ENCODE data around the gene TPSD1.

TPSD1 gene

DNA sequence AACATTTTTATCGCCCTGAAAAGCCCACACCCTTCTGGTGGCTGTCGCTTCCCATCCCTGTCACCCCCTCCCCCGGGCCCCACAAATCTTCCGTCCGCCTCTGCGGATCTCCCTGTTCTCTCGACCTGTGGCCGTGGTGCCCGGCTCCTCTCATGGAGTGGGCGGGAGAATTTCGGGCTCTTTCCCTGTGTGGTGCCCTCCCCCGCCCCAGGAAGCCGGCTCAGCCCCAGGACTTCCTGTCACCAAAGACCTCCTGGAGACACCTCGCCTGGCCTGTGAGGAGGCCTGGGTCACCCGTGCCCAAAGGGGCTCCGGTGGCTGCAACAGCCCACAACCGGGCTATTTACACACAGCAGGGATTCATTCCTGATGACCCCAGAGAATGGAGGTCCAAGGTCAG is 27.4 kb downstream of the TPSD1 start:
- peaks cover 5% of the 10 kb centered on the region for H3K9me3 ChIP-seq (ENCODE audit: insufficient read depth, low read depth, low read length)

DNA sequence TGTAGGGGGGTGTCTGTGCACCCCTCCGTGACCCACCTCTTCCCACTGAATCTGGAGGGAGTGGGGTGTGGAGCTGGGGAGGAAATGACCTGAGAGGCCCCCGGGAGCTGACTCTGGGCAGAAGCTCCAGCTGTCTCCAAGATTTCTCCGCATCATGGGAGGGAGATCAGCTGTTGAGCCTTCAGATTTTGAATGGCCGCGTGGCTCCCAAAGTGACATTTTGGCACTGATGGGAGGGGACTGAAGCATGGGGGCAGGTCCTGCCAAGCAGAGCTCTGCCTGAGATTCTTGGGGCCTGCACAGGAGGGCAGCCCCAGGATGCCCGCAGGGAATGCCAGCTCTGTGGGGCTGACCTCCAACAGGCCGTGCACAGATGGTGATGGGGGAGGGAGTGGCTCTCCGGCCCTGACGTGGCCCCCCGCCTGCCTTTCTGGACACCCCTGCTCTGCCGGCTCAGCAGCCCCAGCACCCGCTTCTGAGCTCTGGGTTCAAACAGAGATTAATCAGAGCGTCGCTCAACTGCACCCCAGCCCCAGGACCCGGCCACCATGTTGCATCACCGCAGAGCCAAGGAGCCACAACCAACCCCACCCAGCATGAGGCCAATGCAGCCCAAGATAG is 28.2 kb downstream of the TPSD1 start:
- no peaks in the 10 kb centered on the region for H3K27me3 ChIP-seq (ENCODE audit: insufficient read depth, low read length)
- no peak overlapping the region for H3K14ac ChIP-seq (ENCODE audit: low read length)
- H3K27ac ChIP-seq (ENCODE audit: low read depth, low read length), result no peak overlapping the region
- H2AFZ ChIP-seq (ENCODE audit: insufficient read depth, low read length, poor library complexity), result no peak overlapping the region
- H3K23ac ChIP-seq (ENCODE audit: low read length), result no peak overlapping the region
- no peak overlapping the region for H2AK5ac ChIP-seq (ENCODE audit: low read length)
- H3K36me3 ChIP-seq (ENCODE audit: control insufficient read depth in 1 of 2, insufficient read depth in 2 of 2, low read length in 2 of 2), result no peaks in the 10 kb centered on the region
- H2BK120ac ChIP-seq (ENCODE audit: insufficient read depth, low read length, poor library complexity), result no peak overlapping the region
- H4K91ac ChIP-seq (ENCODE audit: low read depth, low read length), result no peak overlapping the region
- H3K9me3 ChIP-seq (ENCODE audit: insufficient read depth, low read depth, low read length), result peaks cover 4% of the 10 kb centered on the region
- H3K4me3 ChIP-seq (ENCODE audit: low read depth, low read length), result no peak overlapping the region
- no peak overlapping the region for H3K9ac ChIP-seq (ENCODE audit: low read length)
- no peaks in the 10 kb centered on the region for H3K79me1 ChIP-seq (ENCODE audit: low read length)
- no peak overlapping the region for H2BK12ac ChIP-seq (ENCODE audit: low read length)
- H4K8ac ChIP-seq (ENCODE audit: low read depth, low read length), result no peak overlapping the region
- H3K4ac ChIP-seq (ENCODE audit: low read depth, low read length), result no peak overlapping the region
- H3K79me2 ChIP-seq (ENCODE audit: control insufficient read depth, insufficient read depth, low read length, poor library complexity), result no peaks in the 10 kb centered on the region
- H3K4me1 ChIP-seq (ENCODE audit: control insufficient read depth in 1 of 2, insufficient read depth in 2 of 2, low read length in 2 of 2), result peaks cover 9 to 15% of the 10 kb centered on the region in 2 experiments
- H4K12ac ChIP-seq (ENCODE audit: low read depth, low read length), result no peak overlapping the region
- WGBS (ENCODE audit: extremely low coverage, insufficient coverage, insufficient read length), result no CpG with 5 or more reads among the region's 16 CpGs
- H2BK5ac ChIP-seq (ENCODE audit: low read depth, low read length, poor library complexity), result no peak overlapping the region
- no peak overlapping the region for H3K18ac ChIP-seq (ENCODE audit: low read length)
- H3K4me2 ChIP-seq (ENCODE audit: low read length), result no peak overlapping the region
- DNase-seq, result no peak

More for the DNA sequence above, 27.4 kb downstream of the TPSD1 start:
- Histone ChIP-seq H3K23ac (ENCODE audit: low read length) (no peak overlapping the region), H3K4ac (ENCODE audit: low read depth, low read length) (no peak overlapping the region), H2AFZ (ENCODE audit: insufficient read depth, low read length, poor library complexity) (no peak overlapping the region), H3K79me2 (ENCODE audit: control insufficient read depth, insufficient read depth, low read length, poor library complexity) (no peaks in the 10 kb centered on the region), H2BK12ac (ENCODE audit: low read length) (no peak overlapping the region), H3K36me3 (ENCODE audit: control insufficient read depth in 1 of 2, insufficient read depth in 2 of 2, low read length in 2 of 2) (no peaks in the 10 kb centered on the region), H3K27ac (ENCODE audit: low read depth, low read length) (no peak overlapping the region), H3K14ac (ENCODE audit: low read length) (no peak overlapping the region), H3K4me3 (ENCODE audit: low read depth, low read length) (no peak overlapping the region), H3K27me3 (ENCODE audit: insufficient read depth, low read length) (no peaks in the 10 kb centered on the region), H4K91ac (ENCODE audit: low read depth, low read length) (no peak overlapping the region), H2AK5ac (ENCODE audit: low read length) (no peak overlapping the region), H4K8ac (ENCODE audit: low read depth, low read length) (no peak overlapping the region), H3K9ac (ENCODE audit: low read length) (no peak overlapping the region), H3K18ac (ENCODE audit: low read length) (no peak overlapping the region), H2BK120ac (ENCODE audit: insufficient read depth, low read length, poor library complexity) (no peak overlapping the region), H3K4me1 (ENCODE audit: control insufficient read depth in 1 of 2, insufficient read depth in 2 of 2, low read length in 2 of 2) (peaks cover 6 to 8% of the 10 kb centered on the region in 2 experiments), H4K12ac (ENCODE audit: low read depth, low read length) (no peak overlapping the region), H2BK5ac (ENCODE audit: low read depth, low read length, poor library complexity) (no peak overlapping the region), H3K4me2 (ENCODE audit: low read length) (no peak overlapping the region), H3K79me1 (ENCODE audit: low read length) (no peaks in the 10 kb centered on the region)
- no CpG with 5 or more reads among the region's 17 CpGs for WGBS (ENCODE audit: extremely low coverage, insufficient coverage, insufficient read length)
- DNase-seq, result no peak

DNA sequence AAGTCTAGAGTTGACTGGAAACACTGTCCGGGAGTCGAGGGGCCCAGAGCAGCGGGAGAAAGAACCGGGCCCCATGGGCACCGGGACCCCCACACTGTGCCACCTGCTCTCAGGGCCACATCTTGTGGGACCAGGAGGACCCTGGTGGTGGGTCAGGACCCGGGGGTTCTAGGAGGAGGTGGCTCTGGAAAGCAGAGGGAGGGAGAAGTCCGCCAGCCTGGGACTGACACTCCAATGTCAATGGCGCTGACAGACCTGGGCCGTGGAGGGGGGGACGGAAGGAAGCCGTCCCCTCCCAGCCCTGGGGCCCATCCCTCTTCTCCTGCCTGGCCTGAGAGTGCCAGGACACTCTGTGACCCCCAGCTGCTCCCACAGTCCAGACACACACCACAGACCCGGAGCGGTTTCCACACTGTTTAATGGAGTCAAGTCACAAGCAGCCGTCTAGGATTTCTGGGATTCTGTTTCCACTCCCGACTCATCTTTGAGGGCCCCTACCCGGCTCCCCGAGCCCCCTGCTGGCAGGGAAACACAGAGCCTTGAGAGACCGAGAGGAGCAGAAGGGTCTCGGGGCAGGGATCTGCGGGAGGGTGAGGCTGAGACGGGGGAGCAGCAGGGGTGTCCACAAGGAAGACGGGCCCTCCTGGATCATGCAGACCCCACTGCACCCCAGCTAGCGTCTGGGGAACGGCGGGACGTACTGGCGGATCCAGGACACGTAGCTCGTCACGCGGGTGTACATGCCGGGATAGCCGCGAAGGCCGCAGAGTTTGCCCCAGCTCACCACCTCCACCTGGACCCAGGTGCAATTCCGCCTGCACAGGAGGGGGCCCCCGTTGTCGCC is 30.0 kb downstream of the TPSD1 start:
- DNase-seq, result no peak
- Histone ChIP-seq H3K79me2 (ENCODE audit: control insufficient read depth, insufficient read depth, low read length, poor library complexity) (no peaks in the 10 kb centered on the region), H4K12ac (ENCODE audit: low read depth, low read length) (no peak overlapping the region), H2BK120ac (ENCODE audit: insufficient read depth, low read length, poor library complexity) (no peak overlapping the region), H2AFZ (ENCODE audit: insufficient read depth, low read length, poor library complexity) (no peak overlapping the region), H3K9me3 (ENCODE audit: insufficient read depth, low read depth, low read length) (peaks cover 3% of the 10 kb centered on the region), H2BK5ac (ENCODE audit: low read depth, low read length, poor library complexity) (no peak overlapping the region), H4K8ac (ENCODE audit: low read depth, low read length) (no peak overlapping the region), H3K4me3 (ENCODE audit: low read depth, low read length) (no peak overlapping the region), H3K14ac (ENCODE audit: low read length) (no peak overlapping the region), H3K36me3 (ENCODE audit: control insufficient read depth in 1 of 2, insufficient read depth in 2 of 2, low read length in 2 of 2) (no peaks in the 10 kb centered on the region), H3K4ac (ENCODE audit: low read depth, low read length) (no peak overlapping the region), H2AK5ac (ENCODE audit: low read length) (peak overlapping the region; percentile 35), H3K4me2 (ENCODE audit: low read length) (no peak overlapping the region), H3K23ac (ENCODE audit: low read length) (no peak overlapping the region), H3K9ac (ENCODE audit: low read length) (no peak overlapping the region), H2BK12ac (ENCODE audit: low read length) (no peak overlapping the region), H3K18ac (ENCODE audit: low read length) (no peak overlapping the region), H4K91ac (ENCODE audit: low read depth, low read length) (no peak overlapping the region), H3K79me1 (ENCODE audit: low read length) (no peaks in the 10 kb centered on the region), H3K27ac (ENCODE audit: low read depth, low read length) (no peak overlapping the region), H3K27me3 (ENCODE audit: insufficient read depth, low read length) (peaks cover 4% of the 10 kb centered on the region), H3K4me1 (ENCODE audit: control insufficient read depth in 1 of 2, insufficient read depth in 2 of 2, low read length in 2 of 2) (peaks cover 15 to 26% of the 10 kb centered on the region in 2 experiments)
- WGBS (ENCODE audit: extremely low coverage, insufficient coverage, insufficient read length), result no CpG with 5 or more reads among the region's 38 CpGs

DNA sequence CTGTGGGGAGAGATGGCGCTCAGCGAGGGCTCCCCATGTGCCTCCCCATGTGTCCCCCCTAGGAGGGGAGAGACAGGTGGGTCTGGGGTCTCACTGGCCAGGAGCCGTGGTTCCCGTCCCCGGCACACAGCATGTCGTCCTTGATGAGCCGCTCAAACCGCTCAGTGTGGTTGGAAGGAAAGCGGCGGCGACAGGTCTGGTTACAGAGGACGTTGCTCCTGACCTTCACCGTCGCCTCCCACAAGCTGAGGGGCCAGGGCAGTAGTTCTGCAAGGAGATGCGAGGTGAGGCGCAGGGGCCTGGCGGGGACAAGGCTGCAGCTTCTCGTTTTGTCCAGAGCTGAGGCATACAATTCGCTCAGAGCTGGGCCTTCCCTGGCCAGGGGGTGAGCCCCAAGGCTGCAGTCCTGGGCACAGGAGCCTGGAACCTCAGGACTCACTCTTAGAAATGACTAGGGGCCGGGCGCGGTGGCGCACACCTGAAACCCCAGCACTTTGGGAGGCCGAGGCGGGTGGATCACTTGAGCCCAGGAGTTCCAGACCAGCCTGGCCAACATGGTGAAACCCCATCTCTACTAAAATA is 30.7 kb downstream of the TPSD1 start:
- no peak overlapping the region for H3K23ac ChIP-seq (ENCODE audit: low read length)
- WGBS (ENCODE audit: extremely low coverage, insufficient coverage, insufficient read length), result no CpG with 5 or more reads among the region's 25 CpGs
- peaks cover 15 to 26% of the 10 kb centered on the region in 2 experiments for H3K4me1 ChIP-seq (ENCODE audit: control insufficient read depth in 1 of 2, insufficient read depth in 2 of 2, low read length in 2 of 2)
- H4K8ac ChIP-seq (ENCODE audit: low read depth, low read length), result no peak overlapping the region
- H4K12ac ChIP-seq (ENCODE audit: low read depth, low read length), result no peak overlapping the region
- H2BK5ac ChIP-seq (ENCODE audit: low read depth, low read length, poor library complexity), result no peak overlapping the region
- no peak overlapping the region for H2AK5ac ChIP-seq (ENCODE audit: low read length)
- H3K9ac ChIP-seq (ENCODE audit: low read length), result no peak overlapping the region
- no peak overlapping the region for H3K4ac ChIP-seq (ENCODE audit: low read depth, low read length)
- no peak for DNase-seq
- H2AFZ ChIP-seq (ENCODE audit: insufficient read depth, low read length, poor library complexity), result no peak overlapping the region
- no peak overlapping the region for H3K18ac ChIP-seq (ENCODE audit: low read length)
- H2BK120ac ChIP-seq (ENCODE audit: insufficient read depth, low read length, poor library complexity), result no peak overlapping the region
- H3K4me3 ChIP-seq (ENCODE audit: low read depth, low read length), result no peak overlapping the region
- H3K79me1 ChIP-seq (ENCODE audit: low read length), result no peaks in the 10 kb centered on the region
- H3K9me3 ChIP-seq (ENCODE audit: insufficient read depth, low read depth, low read length), result peaks cover 3% of the 10 kb centered on the region
- H3K79me2 ChIP-seq (ENCODE audit: control insufficient read depth, insufficient read depth, low read length, poor library complexity), result no peaks in the 10 kb centered on the region
- no peak overlapping the region for H3K27ac ChIP-seq (ENCODE audit: low read depth, low read length)
- H3K36me3 ChIP-seq (ENCODE audit: control insufficient read depth in 1 of 2, insufficient read depth in 2 of 2, low read length in 2 of 2), result no peaks in the 10 kb centered on the region
- no peak overlapping the region for H3K14ac ChIP-seq (ENCODE audit: low read length)
- no peak overlapping the region for H4K91ac ChIP-seq (ENCODE audit: low read depth, low read length)
- peaks cover 4% of the 10 kb centered on the region for H3K27me3 ChIP-seq (ENCODE audit: insufficient read depth, low read length)
- H2BK12ac ChIP-seq (ENCODE audit: low read length), result no peak overlapping the region
- H3K4me2 ChIP-seq (ENCODE audit: low read length), result no peak overlapping the region

Measured in trophoblast cell (in vitro differentiated cells and primary cell).